ENCODE data around the gene TUFM. TPM values are rescaled to one million over a fixed set of nuclear protein-coding genes. Genes with fewer than 3 reads are reported as not detected.

The TUFM gene
- total RNA-seq, 1 experiment from 2014 or later, result 342 TPM

GRCh38 chr16:28879261-28879840 is 33.2 kb upstream of the TUFM start:
- Histone ChIP-seq H3K79me2 (ENCODE audit: low read depth) (no peaks in the 10 kb centered on the region), H3K9me2 (ENCODE audit: insufficient read depth) (no peaks in the 10 kb centered on the region), H2AFZ (peak overlapping the region; percentile 88), H3K36me3 (ENCODE audit: low read depth) (no peaks in the 10 kb centered on the region), H3K4me3 (peak overlapping the region; percentile 71), H3K9me3 (ENCODE audit: insufficient read depth, low read depth) (no peaks in the 10 kb centered on the region), H4K20me1 (ENCODE audit: insufficient read depth) (no peaks in the 10 kb centered on the region), H3K27ac (no peak overlapping the region), H3K27me3 (ENCODE audit: insufficient read depth, low read depth) (no peaks in the 10 kb centered on the region), H3K4me2 (peak overlapping the region; percentile 98), H3F3A (ENCODE audit: insufficient read depth, low read depth) (peaks cover 13% of the 10 kb centered on the region; the same call in 1 of the 2 replicates), H3K4me1 (replicated peaks; ENCODE audit: insufficient read depth) (peaks cover 6% of the 10 kb centered on the region; the same call in 1 of the 2 replicates)
- no peak for DNase-seq
- intact Hi-C loops (cut with micrococcal nuclease; ENCODE audit: unreplicated experiment), result loop anchor here (5.0 kb wide), 1 partner anchor 68 kb away; no protein-coding TSS in a partner anchor
- TF ChIP-seq EZH2 (IDR thresholded peaks at IDR 0.05; ENCODE audit: low read depth) (no peak), CTCF (conservative IDR thresholded peaks at IDR 0.05) (no peak)
- POLR2A ChIA-PET (ENCODE audit: unreplicated experiment), result interaction anchor here (0.6 kb wide), 1 partner anchor 55 kb away, joined by 6 read pairs; no protein-coding TSS in a partner anchor
- TSS peak; percentile 67 for BruUV-seq (replicated peaks)
- CTCF ChIA-PET, result interaction anchor here (0.5 to 0.7 kb wide), 3 partner anchors 16 to 68 kb away, joined by 3 to 4 read pairs (median 4); no protein-coding TSS in a partner anchor

GRCh38 chr16:28878083-28878926 is 32.2 kb upstream of the TUFM start, which contains the start of gene ATP2A1:
Gene ATP2A1 (plus strand): TSS chr16:28878488. CDS start chr16:28878672, 184 bp downstream.
- H2AFZ ChIP-seq, result peak within 1 kb of the TSS; percentile 88
- H3K79me2 ChIP-seq (ENCODE audit: low read depth), result no peaks in the 10 kb centered on the region
- H3K27ac ChIP-seq, result no peak within 1 kb of the TSS
- peaks cover 17% of the 10 kb centered on the region; the same call in 1 of the 2 replicates for H3F3A ChIP-seq (ENCODE audit: insufficient read depth, low read depth)
- intact Hi-C loops (cut with micrococcal nuclease; ENCODE audit: unreplicated experiment), result loop anchor here (5.0 kb wide), 1 partner anchor 69 kb away; no protein-coding TSS in a partner anchor
- no peaks in the 10 kb centered on the region for H3K36me3 ChIP-seq (ENCODE audit: low read depth)
- H3K4me1 ChIP-seq (replicated peaks; ENCODE audit: insufficient read depth), result peaks cover 6% of the 10 kb centered on the region; the same call in 1 of the 2 replicates
- no peaks in the 10 kb centered on the region for H3K27me3 ChIP-seq (ENCODE audit: insufficient read depth, low read depth)
- no peaks in the 10 kb centered on the region; the same call in 1 of the 2 replicates for H4K20me1 ChIP-seq (ENCODE audit: insufficient read depth)
- CTCF ChIA-PET, result interaction anchor here (0.7 kb wide), 1 partner anchor 69 kb away, joined by 3 read pairs; no protein-coding TSS in a partner anchor
- H3K9me3 ChIP-seq (ENCODE audit: insufficient read depth, low read depth), result no peaks in the 10 kb centered on the region
- peak within 1 kb of the TSS; percentile 98 for H3K4me2 ChIP-seq
- TF ChIP-seq EZH2 (IDR thresholded peaks at IDR 0.05; ENCODE audit: low read depth) (no peak), CTCF (conservative IDR thresholded peaks at IDR 0.05) (no peak)
- H3K4me3 ChIP-seq, result peak within 1 kb of the TSS; percentile 71
- BruUV-seq (replicated peaks), result no TSS peak
- DNase-seq, result no peak
- POLR2A ChIA-PET (ENCODE audit: unreplicated experiment), result no interaction called here
- H3K9me2 ChIP-seq (ENCODE audit: insufficient read depth), result no peaks in the 10 kb centered on the region

GRCh38 chr16:28877655-28878000 is 31.5 kb upstream of the TUFM start:
- Histone ChIP-seq H3K4me2 (no peak overlapping the region), H3F3A (ENCODE audit: insufficient read depth, low read depth) (peaks cover 17% of the 10 kb centered on the region; the same call in 1 of the 2 replicates), H3K27me3 (ENCODE audit: insufficient read depth, low read depth) (no peaks in the 10 kb centered on the region), H3K27ac (no peak overlapping the region), H3K4me1 (replicated peaks; ENCODE audit: insufficient read depth) (peaks cover 6% of the 10 kb centered on the region; the same call in 1 of the 2 replicates), H3K9me3 (ENCODE audit: insufficient read depth, low read depth) (no peaks in the 10 kb centered on the region), H2AFZ (no peak overlapping the region), H3K9me2 (ENCODE audit: insufficient read depth) (no peaks in the 10 kb centered on the region), H3K79me2 (ENCODE audit: low read depth) (no peaks in the 10 kb centered on the region), H3K36me3 (ENCODE audit: low read depth) (no peaks in the 10 kb centered on the region), H4K20me1 (ENCODE audit: insufficient read depth) (peaks cover under 1% of the 10 kb centered on the region; the same call in 1 of the 2 replicates), H3K4me3 (no peak overlapping the region)
- TF ChIP-seq EZH2 (IDR thresholded peaks at IDR 0.05; ENCODE audit: low read depth) (no peak), CTCF (conservative IDR thresholded peaks at IDR 0.05) (no peak)
- intact Hi-C loops (cut with micrococcal nuclease; ENCODE audit: unreplicated experiment), result loop anchor here (5.0 kb wide), 1 partner anchor 70 kb away; no protein-coding TSS in a partner anchor
- POLR2A ChIA-PET (ENCODE audit: unreplicated experiment), result no interaction called here
- no peak for DNase-seq
- no TSS peak for BruUV-seq (replicated peaks)
- CTCF ChIA-PET, result no interaction called here

Data from PC-9 (cell line).